ENCODE results near the gene SHANK1. TPM values are rescaled to one million over a fixed set of nuclear protein-coding genes. Genes with fewer than 3 reads are reported as not detected.

SHANK1 gene
- total RNA-seq, 2 donors from 2014 or later, result 0.28 to 1.6 TPM

- DNase-seq (ENCODE audit: low spot score), result no peak
Observed at GRCh38 chr19:50647879-50648615, 71.6 kb downstream of the SHANK1 start.

GRCh38 chr19:50646074-50646807 is 73.4 kb downstream of the SHANK1 start:
- Histone ChIP-seq H3K4me3 (no peak overlapping the region), H3K27ac (no peak overlapping the region)

More at GRCh38 chr19:50647879-50648615, 71.6 kb downstream of the SHANK1 start:
- H3K36me3 ChIP-seq, result no peaks in the 10 kb centered on the region
- no peak for TF ChIP-seq CTCF (IDR thresholded peaks at IDR 0.05)
- no peak overlapping the region for H3K27ac ChIP-seq
- H3K4me3 ChIP-seq, result no peak overlapping the region
- H3K4me1 ChIP-seq (ENCODE audit: control insufficient read depth in 1 of 2, low read depth in 2 of 2), result no peaks in the 10 kb centered on the region
- H3K27me3 ChIP-seq (replicated peaks; ENCODE audit: insufficient read depth), result no peaks in the 10 kb centered on the region
- ATAC-seq (ENCODE audit: insufficient number of reproducible peaks, low FRiP score, low read depth), result no peak
- no peaks in the 10 kb centered on the region for H3K9me3 ChIP-seq

GRCh38 chr19:50645107-50645506 is 74.5 kb downstream of the SHANK1 start:
- no peak for DNase-seq (ENCODE audit: low spot score)
- no peaks in the 10 kb centered on the region for H3K9me3 ChIP-seq
- no peaks in the 10 kb centered on the region for H3K27me3 ChIP-seq (replicated peaks; ENCODE audit: insufficient read depth)
- no peak overlapping the region for H3K4me3 ChIP-seq
- no peak overlapping the region for H3K27ac ChIP-seq
- no peaks in the 10 kb centered on the region for H3K4me1 ChIP-seq (ENCODE audit: control insufficient read depth in 1 of 2, low read depth in 2 of 2)
- ATAC-seq (ENCODE audit: insufficient number of reproducible peaks, low FRiP score, low read depth), result no peak
- no peak for TF ChIP-seq CTCF (IDR thresholded peaks at IDR 0.05)
- no peaks in the 10 kb centered on the region for H3K36me3 ChIP-seq

More at GRCh38 chr19:50646074-50646807, 73.4 kb downstream of the SHANK1 start:
- no peaks in the 10 kb centered on the region for H3K4me1 ChIP-seq (ENCODE audit: control insufficient read depth in 1 of 2, low read depth in 2 of 2)
- ATAC-seq (ENCODE audit: insufficient number of reproducible peaks, low FRiP score, low read depth) (no peak), DNase-seq (ENCODE audit: low spot score) (no peak)
- H3K27me3 ChIP-seq (replicated peaks; ENCODE audit: insufficient read depth), result no peaks in the 10 kb centered on the region
- no peak for TF ChIP-seq CTCF (IDR thresholded peaks at IDR 0.05)
- no peaks in the 10 kb centered on the region for H3K36me3 ChIP-seq
- no peaks in the 10 kb centered on the region for H3K9me3 ChIP-seq

- H3K27ac ChIP-seq, result no peak overlapping the region
- H3K9me3 ChIP-seq, result no peaks in the 10 kb centered on the region
- ATAC-seq (ENCODE audit: insufficient number of reproducible peaks, low FRiP score, low read depth), result no peak
- TF ChIP-seq CTCF (IDR thresholded peaks at IDR 0.05), result no peak
- H3K27me3 ChIP-seq (replicated peaks; ENCODE audit: insufficient read depth), result no peaks in the 10 kb centered on the region
- DNase-seq (ENCODE audit: low spot score), result no peak
- H3K4me1 ChIP-seq (ENCODE audit: control insufficient read depth in 1 of 2, low read depth in 2 of 2), result no peaks in the 10 kb centered on the region
- H3K4me3 ChIP-seq, result no peak overlapping the region
- no peaks in the 10 kb centered on the region for H3K36me3 ChIP-seq
Observed at GRCh38 chr19:50644315-50644915, 75.2 kb downstream of the SHANK1 start.

GRCh38 chr19:50640368-50640767 is 79.2 kb downstream of the SHANK1 start:
- no peak for ATAC-seq (ENCODE audit: insufficient number of reproducible peaks, low FRiP score, low read depth)
- H3K27me3 ChIP-seq (replicated peaks; ENCODE audit: insufficient read depth), result no peaks in the 10 kb centered on the region
- H3K36me3 ChIP-seq, result no peaks in the 10 kb centered on the region
- TF ChIP-seq CTCF (IDR thresholded peaks at IDR 0.05), result no peak
- no peak overlapping the region for H3K27ac ChIP-seq
- H3K4me3 ChIP-seq, result no peak overlapping the region
- H3K4me1 ChIP-seq (ENCODE audit: control insufficient read depth in 1 of 2, low read depth in 2 of 2), result no peaks in the 10 kb centered on the region
- H3K9me3 ChIP-seq, result no peaks in the 10 kb centered on the region
- no peak for DNase-seq (ENCODE audit: low spot score)
